A549 (cell line): ENCODE data around the gene N4BP2.

Experiments used
- BHLHE40 ChIP-seq: IDR thresholded peaks from 2 replicates; pipeline ENCODE4 v1.6.1; 2012; ENCODE audit warnings: low read depth, low read length, inconsistent platforms
- CBX8 ChIP-seq: fragments of 200-600 bp; sonication (generic); IDR thresholded peaks from 2 replicates; pipeline ENCODE4 v1.6.1; 2016
- CEBPB ChIP-seq, 2 experiments: fragments of >200 bp in 1 of 2; sonication (Bioruptor Twin) in 1 of 2; formaldehyde crosslinking in 1 of 2; IDR thresholded peaks; 2 replicates each; pipeline ENCODE4 v1.6.1; 2012 to 2016
- CHD2 ChIP-seq: fragments of 150-350 bp; IDR thresholded peaks from 2 replicates; pipeline ENCODE4 v1.6.1; 2014; ENCODE audit warnings: low read length; ENCODE audit not compliant: partially characterized antibody
- EHMT2 ChIP-seq: fragments of 200-600 bp; sonication (generic); IDR thresholded peaks from 2 replicates; pipeline ENCODE4 v1.6.1; 2016; ENCODE audit warnings: antibody characterized with exemption, low read depth, mild to moderate bottlenecking, moderate library complexity
- HDAC2 ChIP-seq: fragments of 200-600 bp; sonication (generic); IDR thresholded peaks from 2 replicates; pipeline ENCODE4 v1.6.1; 2016
- NPAS2 ChIP-seq: fragments of 250-450 bp; sonication (Bioruptor Pico); IDR thresholded peaks from 2 replicates; pipeline ENCODE4 v1.8.0; 2022; ENCODE audit warnings: mild to moderate bottlenecking, moderate library complexity, borderline replicate concordance
- PBX3 ChIP-seq: IDR thresholded peaks from 2 replicates; pipeline ENCODE4 v1.6.1; 2012
- PHF8 ChIP-seq: fragments of 200-600 bp; sonication (generic); IDR thresholded peaks from 2 replicates; pipeline ENCODE4 v1.6.1; 2016; ENCODE audit warnings: low read depth, mild to moderate bottlenecking, antibody characterized with exemption, moderate library complexity, borderline replicate concordance
- POLR2A ChIP-seq: IDR thresholded peaks from 2 replicates; pipeline ENCODE4 v1.6.1; 2012; ENCODE audit warnings: mild to moderate bottlenecking, low read length
- RAD21 ChIP-seq, 2 experiments: fragments of >200 bp in 1 of 2; sonication (Bioruptor Twin) in 1 of 2; formaldehyde crosslinking in 1 of 2; IDR thresholded peaks in 1 of 2; conservative IDR thresholded peaks in 1 of 2; 2 replicates in 1 of 2; 3 replicates in 1 of 2; pipeline ENCODE4 v1.6.1; 2012 to 2018; ENCODE audit warnings: inconsistent platforms in 1 of 2
- ZFP36 ChIP-seq: fragments of 450-650 bp; IDR thresholded peaks from 2 replicates; pipeline ENCODE4 v1.6.1; 2014; ENCODE audit warnings: borderline replicate concordance; ENCODE audit not compliant: partially characterized antibody
- TF ChIP-seq, protein P1 (sequence below): fragments of 450-650 bp; IDR thresholded peaks from 2 replicates; pipeline ENCODE4 v1.6.1; 2014; ENCODE audit warnings: antibody characterized with exemption
- TF ChIP-seq, protein P2 (sequence below): fragments of >200 bp; sonication (Bioruptor Twin); formaldehyde crosslinking; IDR thresholded peaks from 3 replicates; pipeline ENCODE4 v1.5.1; 2016

- TF ChIP-seq, protein P1, sequence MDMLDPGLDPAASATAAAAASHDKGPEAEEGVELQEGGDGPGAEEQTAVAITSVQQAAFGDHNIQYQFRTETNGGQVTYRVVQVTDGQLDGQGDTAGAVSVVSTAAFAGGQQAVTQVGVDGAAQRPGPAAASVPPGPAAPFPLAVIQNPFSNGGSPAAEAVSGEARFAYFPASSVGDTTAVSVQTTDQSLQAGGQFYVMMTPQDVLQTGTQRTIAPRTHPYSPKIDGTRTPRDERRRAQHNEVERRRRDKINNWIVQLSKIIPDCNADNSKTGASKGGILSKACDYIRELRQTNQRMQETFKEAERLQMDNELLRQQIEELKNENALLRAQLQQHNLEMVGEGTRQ: no peak
- TF ChIP-seq, protein P2, sequence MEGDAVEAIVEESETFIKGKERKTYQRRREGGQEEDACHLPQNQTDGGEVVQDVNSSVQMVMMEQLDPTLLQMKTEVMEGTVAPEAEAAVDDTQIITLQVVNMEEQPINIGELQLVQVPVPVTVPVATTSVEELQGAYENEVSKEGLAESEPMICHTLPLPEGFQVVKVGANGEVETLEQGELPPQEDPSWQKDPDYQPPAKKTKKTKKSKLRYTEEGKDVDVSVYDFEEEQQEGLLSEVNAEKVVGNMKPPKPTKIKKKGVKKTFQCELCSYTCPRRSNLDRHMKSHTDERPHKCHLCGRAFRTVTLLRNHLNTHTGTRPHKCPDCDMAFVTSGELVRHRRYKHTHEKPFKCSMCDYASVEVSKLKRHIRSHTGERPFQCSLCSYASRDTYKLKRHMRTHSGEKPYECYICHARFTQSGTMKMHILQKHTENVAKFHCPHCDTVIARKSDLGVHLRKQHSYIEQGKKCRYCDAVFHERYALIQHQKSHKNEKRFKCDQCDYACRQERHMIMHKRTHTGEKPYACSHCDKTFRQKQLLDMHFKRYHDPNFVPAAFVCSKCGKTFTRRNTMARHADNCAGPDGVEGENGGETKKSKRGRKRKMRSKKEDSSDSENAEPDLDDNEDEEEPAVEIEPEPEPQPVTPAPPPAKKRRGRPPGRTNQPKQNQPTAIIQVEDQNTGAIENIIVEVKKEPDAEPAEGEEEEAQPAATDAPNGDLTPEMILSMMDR: no peak
- TF ChIP-seq HDAC2 (no peak), NPAS2 (CRISPR knock-in tag) (no peak), PHF8 (no peak), CHD2 (no peak), POLR2A (no peak), CBX8 (no peak), PBX3 (no peak), EHMT2 (no peak), ZFP36 (no peak), BHLHE40 (no peak), CEBPB (IDR thresholded peaks at IDR 0.05) (no peak), RAD21 (conservative IDR thresholded peaks at IDR 0.05 in 1 of 2, IDR thresholded peaks at IDR 0.05 in 1 of 2) (no peak)
These were observed 107.8 kb downstream of the N4BP2 start for GRCh38 chr4:40164459-40164858.
